ENCODE data around the gene MRGPRD.

MRGPRD gene

DNA sequence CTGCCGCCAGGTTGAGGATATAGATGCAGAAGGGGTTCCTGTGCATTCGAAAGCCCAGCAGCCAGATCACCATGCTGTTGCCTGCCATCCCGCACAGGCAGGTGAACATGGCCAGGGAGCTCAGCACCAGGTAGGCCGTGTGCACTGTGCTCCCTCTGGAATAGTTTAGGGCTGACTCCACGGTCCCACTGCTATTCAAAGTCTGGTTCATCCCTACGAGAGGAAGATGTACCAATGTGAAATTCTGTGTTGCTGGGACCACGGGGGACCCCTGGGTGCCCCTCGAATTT, at the start of gene MRGPRD:
MRGPRD (minus strand) TSS at position 211 of the 290 bp plus-strand sequence; CDS start at position 211, 0 bp downstream.
- DNase-seq (ENCODE audit: low read depth, low spot score): no peak

DNA sequence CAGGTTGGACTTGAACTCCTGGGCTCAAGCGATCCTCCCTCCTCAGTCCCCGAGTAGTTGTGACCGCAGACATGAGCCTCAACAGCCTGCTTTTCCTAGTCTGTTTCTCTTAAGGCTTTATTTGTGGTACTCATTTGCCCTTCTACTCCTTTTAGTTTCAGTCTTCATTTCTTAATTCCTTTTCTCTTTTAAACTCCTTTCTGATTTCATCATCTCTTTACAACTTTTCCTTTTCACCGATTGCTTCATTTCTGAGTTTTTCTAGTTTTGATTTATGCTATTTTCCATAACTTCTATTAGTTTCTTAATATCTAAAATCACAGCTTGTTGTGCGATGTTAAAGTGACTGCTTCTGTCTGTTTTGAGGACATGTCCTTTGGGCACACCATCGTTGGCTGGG, 49.5 kb upstream of the MRGPRD start:
- no peak for DNase-seq (ENCODE audit: low read depth, low spot score)

GRCh38 chr11:69027704-69028372, 47.1 kb upstream of the MRGPRD start:
- no peak for DNase-seq (ENCODE audit: low read depth, low spot score)

DNA sequence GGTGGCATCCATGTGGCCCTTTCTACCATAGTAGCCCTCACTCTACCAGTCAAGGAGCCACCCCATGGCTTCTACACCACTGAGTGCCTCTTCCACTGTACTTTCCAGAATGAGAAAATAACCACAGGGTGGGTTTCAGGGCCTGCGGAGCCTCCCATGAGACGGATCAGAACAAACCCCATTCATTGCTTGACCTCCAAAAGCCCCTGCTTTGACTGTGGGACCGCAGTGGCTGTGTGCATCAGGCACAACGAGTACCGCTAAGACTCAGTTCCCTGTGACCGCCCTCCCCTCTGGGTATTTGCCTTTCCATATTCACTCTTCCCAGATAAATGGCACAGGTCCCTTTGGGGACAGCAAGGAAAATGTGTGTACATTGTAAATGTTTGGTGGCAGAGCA, 43.7 kb upstream of the MRGPRD start:
- DNase-seq (ENCODE audit: low read depth, low spot score): no peak

DNA sequence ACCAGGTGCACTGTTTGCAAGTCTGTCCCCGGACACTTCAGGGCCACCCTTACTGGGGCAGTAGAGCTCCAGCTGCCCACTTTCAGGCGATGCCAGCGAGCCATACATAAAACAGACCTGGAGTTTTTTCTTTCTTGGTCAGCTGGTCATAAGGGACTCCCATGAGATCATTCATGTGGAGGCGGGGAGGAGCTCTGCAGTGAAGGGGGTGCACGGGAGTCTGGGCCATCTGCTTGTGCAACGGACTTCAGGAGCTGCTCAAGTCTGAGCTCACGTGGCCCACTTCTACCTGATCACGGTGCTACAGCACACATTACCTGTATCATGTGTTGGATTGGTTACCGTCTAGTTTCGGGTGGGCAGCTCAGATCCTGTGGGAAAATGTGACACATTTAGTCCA, 41.5 kb upstream of the MRGPRD start:
- DNase-seq (ENCODE audit: low read depth, low spot score): no peak

DNA sequence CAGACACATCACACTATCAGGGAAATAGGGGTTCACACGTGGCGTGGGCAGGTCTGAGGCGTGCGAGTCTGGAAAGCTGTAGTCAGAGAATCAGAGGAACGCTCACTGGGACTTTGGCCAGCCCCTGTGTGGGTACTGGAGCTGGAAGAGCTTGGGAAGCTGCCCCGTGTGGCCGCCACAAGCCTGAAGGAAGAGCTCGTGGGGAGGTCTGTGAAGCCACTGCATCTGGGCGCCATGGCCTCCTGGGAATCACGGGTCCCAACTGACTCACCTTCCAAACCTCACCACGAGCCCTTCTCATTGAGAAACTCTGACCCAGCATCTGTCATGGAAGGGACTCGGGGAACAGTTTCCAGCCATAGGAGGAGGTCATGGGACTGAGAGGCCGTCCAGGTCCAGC, 38.1 kb upstream of the MRGPRD start:
- no peak for DNase-seq (ENCODE audit: low read depth, low spot score)

DNA sequence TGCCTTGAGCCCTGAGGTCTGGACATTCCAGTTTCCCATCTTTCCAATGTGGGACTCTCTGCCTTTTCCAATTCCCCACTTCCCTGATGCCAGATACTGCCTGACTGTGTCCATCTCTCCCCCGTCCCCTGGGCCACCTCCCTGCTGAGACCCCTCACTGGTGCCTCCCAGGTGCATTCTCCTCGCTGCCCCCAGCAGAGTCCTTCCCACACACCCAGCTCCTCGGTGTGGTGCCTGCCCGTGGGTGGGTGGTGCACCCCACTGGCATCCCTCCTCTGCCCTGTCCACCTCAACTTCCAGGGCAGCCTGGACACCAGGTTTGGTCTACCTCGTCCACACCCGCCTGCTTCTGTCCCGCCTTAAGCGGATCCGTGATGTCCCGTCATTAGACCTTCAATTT, 37.2 kb upstream of the MRGPRD start:
- no peak for DNase-seq (ENCODE audit: low read depth, low spot score)

DNA sequence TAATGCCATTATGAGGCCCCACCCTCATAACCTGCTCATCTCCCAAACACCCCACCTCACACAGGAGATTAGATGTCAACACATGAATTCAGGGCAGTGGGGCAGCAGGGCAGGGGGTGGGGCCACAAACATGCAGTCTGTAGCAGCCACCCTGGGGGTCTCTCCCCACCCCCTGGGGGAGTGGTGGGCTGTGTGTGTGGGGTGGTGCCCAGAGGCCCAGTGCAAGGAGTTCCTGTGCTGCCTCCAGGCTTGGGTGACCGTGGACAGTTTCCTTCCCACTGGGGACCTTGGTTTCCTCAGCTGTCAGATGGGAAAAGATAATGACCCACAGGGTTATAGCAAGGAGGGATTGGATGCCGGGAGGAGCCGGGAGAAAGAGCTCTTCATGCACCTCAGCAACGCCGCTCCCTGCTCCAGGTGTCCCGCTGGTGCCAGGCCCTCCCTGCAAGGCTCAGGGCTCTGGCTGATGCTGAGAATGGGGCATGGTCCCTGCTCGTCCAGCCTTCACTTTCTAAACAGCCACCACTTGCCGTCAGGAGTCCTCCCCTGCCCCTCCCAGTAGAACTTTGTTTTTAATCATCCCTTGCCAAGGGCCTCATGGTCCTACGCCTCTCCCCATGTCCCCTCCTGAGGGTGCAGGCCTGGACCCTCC, 34.2 kb upstream of the MRGPRD start:
- DNase-seq (ENCODE audit: low read depth, low spot score): no peak

DNA sequence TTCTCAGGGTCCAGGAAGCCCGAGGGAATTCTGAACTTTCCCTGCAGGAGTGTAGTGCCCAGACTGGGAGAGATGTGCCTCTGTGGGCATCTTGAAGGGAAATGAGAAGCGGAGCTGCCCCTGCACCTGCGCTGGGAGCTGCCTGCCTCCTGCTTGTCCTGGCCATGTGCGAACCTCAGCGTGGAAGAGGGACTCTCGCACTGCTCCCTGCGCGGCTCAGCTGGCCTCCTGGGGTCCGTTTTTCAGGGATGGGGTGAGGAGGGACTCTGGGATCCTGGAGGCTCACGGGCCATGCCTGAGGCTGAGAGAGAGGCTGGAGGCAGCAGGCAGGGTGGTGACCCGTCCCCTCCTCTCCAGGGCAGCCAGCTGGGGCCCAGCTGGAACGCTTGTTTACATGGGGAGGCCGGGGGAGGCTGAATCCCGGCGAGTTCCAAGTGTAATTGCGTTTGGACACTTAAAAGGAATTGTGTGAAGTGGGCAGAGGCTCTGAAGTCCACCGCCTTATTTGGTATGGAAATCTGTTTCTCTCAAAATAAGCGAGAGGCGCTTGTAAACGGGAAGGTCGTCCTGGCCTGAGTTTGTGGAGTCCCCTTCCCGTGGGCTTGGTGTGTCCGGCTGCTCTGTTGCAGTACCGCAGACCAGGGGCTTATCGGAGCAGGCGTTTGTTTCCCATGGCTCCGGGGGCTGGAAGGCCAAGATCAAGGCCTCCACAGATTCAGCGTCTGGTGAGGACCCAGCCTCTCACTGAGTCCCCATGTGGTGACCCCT, 33.5 kb upstream of the MRGPRD start:
- peak; percentile 22 for DNase-seq (ENCODE audit: low read depth, low spot score)

GRCh38 chr11:69013009-69013951, 32.5 kb upstream of the MRGPRD start, which contains the start of gene MRGPRF:
MRGPRF (minus strand) TSS chr11:69013246; CDS start chr11:69009901, 3,345 bp downstream.
- DNase-seq (ENCODE audit: low read depth, low spot score): peak; percentile 50

GRCh38 chr11:69012092-69013008, 31.6 kb upstream of the MRGPRD start:
- DNase-seq (ENCODE audit: low read depth, low spot score): no peak

GRCh38 chr11:69011624-69012091, 30.9 kb upstream of the MRGPRD start:
- DNase-seq (ENCODE audit: low read depth, low spot score): no peak

DNA sequence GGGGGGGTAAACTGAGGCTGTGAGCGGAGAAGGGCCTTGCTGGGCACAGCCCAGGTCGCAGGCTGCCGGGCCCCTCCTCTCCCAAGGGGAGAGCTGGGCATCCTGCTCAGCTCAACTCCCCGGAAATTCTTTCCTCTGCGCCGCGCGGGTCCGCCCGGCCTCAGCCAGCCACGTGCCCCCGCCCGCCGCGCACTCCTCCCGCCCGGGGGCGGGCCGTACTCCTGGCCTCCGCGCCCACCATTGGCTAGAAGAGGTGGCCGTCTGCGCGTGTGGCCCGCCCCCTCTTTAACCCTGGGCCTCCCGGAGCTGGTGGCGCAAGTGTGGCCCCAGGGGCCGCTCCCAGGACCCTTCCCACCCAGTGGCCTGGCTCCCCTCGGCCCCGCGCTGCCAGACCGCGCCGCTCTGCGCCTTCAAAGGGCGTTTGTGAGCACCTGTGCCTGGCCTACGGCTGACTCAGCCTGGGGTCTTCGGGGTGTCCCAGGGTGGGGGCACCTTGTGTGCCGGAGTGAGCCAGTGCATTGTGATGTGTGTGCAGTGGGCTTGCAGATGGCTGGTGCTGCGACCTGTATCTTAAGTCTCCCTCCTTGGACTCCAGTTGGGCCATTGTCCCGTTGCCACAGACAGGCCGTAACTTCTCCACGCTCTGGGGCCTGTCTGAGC, 30.3 kb upstream of the MRGPRD start:
- DNase-seq (ENCODE audit: low read depth, low spot score): peak; percentile 82

- DNase-seq (ENCODE audit: low read depth, low spot score): peak; percentile 28
Observed at GRCh38 chr11:69010361-69010891, 29.6 kb upstream of the MRGPRD start.

GRCh38 chr11:69009441-69010211, 28.8 kb upstream of the MRGPRD start:
- no peak for DNase-seq (ENCODE audit: low read depth, low spot score)

- peak; percentile 91 for DNase-seq (ENCODE audit: low read depth, low spot score)
Observed at GRCh38 chr11:69008737-69009440, 28.1 kb upstream of the MRGPRD start.

- peak; percentile 40 for DNase-seq (ENCODE audit: low read depth, low spot score)
Observed at GRCh38 chr11:69007975-69008381, 27.2 kb upstream of the MRGPRD start.

DNA sequence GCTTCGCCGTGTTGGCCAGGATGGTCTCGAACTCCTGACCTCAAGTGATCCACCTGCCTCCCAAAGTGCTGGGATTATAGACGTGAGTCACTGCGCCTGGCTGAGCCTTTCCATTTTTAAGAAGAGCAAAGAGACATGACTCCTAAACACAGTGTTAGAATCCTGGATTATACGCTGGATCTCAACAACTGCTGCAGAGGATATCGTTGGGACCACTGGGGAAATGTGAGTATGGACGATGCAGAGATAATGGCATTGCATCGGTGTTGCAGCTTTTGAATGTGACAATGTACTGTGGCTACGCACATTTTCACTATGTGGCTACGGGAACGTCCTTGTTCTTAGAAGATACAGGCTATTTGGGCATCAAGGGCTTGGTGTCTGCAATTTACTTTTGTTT, 26.0 kb upstream of the MRGPRD start:
- DNase-seq (ENCODE audit: low read depth, low spot score): no peak

Data from ELF-1 (cell line).